Stomach smooth muscle (tissue), 2 donors: ENCODE measurements around the gene ZFHX3.
A peak's percentile ranks its signal among the peaks of the same experiment; 100 is the strongest.
"Not testable (repeated sequence)": the region's sequence is repeated elsewhere in the genome, so short reads cannot be mapped to it uniquely, and the experiment has no call there.

Source experiments
- H3K27ac ChIP-seq: one replicate; pipeline ENCODE4 v1.7.0; 2013; ENCODE audit warnings: mild to moderate bottlenecking, low read length, inconsistent platforms
- H3K27me3 ChIP-seq, 2 donors: one replicate each; pipeline ENCODE4 v1.7.0; 2013; ENCODE audit warnings: low read length in 2 of 2; ENCODE audit not compliant: insufficient read depth in 2 of 2, control insufficient read depth in 1 of 2
- H3K36me3 ChIP-seq, 2 donors: one replicate each; pipeline ENCODE4 v1.7.0; 2013; ENCODE audit warnings: low read length in 2 of 2; ENCODE audit not compliant: control insufficient read depth in 2 of 2, insufficient read depth in 2 of 2
- H3K4me1 ChIP-seq: one replicate; pipeline ENCODE4 v1.7.0; 2013; ENCODE audit warnings: low read length; ENCODE audit not compliant: control insufficient read depth, insufficient read depth
- H3K4me3 ChIP-seq, 2 donors: one replicate each; pipeline ENCODE4 v1.7.0; 2013; ENCODE audit warnings: low read length in 2 of 2
- H3K9ac ChIP-seq, 2 donors: one replicate each; pipeline ENCODE4 v1.7.0; 2013; ENCODE audit warnings: low read length in 2 of 2, mild to moderate bottlenecking in 1 of 2
- H3K9me3 ChIP-seq, 2 donors: one replicate each; pipeline ENCODE4 v1.7.0; 2013; ENCODE audit warnings: low read length in 2 of 2; ENCODE audit not compliant: control insufficient read depth in 2 of 2
- donor health status: healthy.
- donor health status: Pancreatic carcinoma.

ZFHX3 gene

DNA sequence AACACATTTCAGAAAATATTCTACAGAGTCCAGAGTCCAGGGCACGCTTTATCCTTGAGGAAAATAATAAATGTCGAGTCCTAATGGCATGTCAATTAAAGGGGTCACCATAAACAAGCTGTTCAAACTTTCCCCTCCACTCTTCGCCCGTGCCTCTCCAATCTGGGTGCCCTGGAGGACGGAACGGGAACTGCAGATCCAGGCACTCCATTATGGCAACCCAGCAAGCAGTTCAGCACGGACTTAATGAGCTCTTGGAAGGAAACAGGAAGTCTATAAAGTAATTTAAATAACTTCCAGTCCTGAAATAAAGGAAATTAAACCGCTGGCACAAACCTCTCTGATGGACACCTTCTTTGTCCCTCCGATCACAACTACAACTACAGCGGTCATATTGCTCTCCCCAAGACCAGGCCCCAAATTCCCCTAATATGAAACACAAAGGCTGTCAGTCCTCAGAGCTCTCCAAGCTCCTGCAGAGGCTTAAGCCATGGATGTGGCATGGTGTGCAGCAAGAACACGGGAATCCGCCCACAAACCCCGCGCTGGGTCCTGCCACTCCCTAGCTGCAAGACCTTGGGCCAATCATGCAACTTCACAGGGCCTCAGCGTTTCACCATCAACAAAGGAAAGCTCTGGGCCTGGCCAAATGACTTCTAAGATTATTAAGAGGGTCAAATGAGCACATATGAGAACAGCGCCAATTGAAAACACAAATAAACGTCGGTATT is 52.6 kb downstream of the ZFHX3 start:
- no peaks in the 10 kb centered on the region for H3K27me3 ChIP-seq
- no peaks in the 10 kb centered on the region for H3K36me3 ChIP-seq
- peaks cover 32% of the 10 kb centered on the region for H3K4me1 ChIP-seq
- H3K9ac ChIP-seq = no peak overlapping the region
- H3K9me3 ChIP-seq = no peaks in the 10 kb centered on the region
- H3K27ac ChIP-seq = no peak overlapping the region
- no peak overlapping the region for H3K4me3 ChIP-seq

DNA sequence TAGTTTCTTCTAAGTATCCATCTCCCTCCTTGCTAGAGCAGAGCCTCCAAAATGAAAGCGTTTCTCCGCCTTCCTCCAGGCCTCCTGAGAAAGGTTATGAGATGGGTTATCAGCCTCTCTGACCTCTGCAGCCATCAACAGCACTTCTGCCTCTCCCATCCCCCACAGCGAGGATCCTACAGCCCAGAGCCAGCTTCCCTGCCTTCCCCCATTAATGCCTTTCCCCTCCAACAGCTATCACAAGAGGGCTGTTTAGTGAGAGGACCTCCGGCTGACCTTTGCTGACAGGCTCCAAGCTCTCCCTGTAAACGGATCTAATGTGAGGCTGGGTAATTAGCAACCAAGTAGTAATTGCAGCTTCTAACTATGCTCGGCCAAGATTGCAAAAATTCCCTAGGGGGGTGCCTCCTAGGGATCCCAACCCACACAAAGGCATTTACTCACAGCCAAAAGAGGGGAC is 55.8 kb downstream of the ZFHX3 start:
- Histone ChIP-seq H3K4me3 (no peak overlapping the region), H3K4me1 (peaks cover 52% of the 10 kb centered on the region), H3K9me3 (no peaks in the 10 kb centered on the region), H3K27me3 (no peaks in the 10 kb centered on the region), H3K36me3 (no peaks in the 10 kb centered on the region), H3K27ac (no peak overlapping the region), H3K9ac (no peak overlapping the region)

DNA sequence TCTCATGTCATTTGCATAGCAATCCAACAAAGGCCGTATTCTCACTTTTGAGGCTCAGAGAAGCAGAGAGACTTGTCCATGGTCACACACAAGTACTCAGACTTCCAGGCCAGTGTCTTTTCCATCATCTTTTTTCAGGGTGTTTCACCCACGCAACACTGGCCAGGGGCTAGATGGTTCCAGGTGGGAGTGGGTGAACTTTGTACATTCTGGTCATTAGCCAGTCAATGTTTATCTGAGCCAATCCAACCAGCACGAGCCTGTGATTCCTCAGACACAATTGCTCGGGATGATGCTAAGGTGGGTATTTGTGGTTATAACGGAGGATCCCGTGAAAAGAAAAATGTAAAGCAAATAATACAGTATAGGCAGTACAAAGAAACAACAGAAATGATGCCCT is 56.3 kb downstream of the ZFHX3 start:
- Histone ChIP-seq H3K27me3 (no peaks in the 10 kb centered on the region), H3K36me3 (no peaks in the 10 kb centered on the region), H3K9me3 (no peaks in the 10 kb centered on the region), H3K9ac (no peak overlapping the region), H3K4me3 (no peak overlapping the region), H3K4me1 (peaks cover 54% of the 10 kb centered on the region), H3K27ac (no peak overlapping the region)

DNA sequence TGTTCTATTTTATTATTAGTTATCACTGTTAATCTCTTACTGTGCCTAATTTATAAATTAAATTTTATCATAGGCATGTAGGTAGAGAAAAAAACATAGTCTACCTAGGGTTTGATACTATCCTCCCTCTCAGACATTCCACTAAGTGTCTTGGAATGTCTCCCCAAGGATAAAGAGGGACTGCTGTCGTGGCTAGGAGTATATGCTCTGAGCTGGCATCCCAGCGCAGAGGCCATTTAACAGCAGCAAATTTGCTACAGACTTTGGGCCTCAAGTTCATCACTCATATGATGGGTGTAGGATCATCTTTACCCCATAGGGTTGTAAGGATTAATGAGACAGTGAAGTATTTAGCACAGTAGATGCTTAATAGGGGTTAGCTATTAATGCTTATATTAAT is 56.7 kb downstream of the ZFHX3 start:
- Histone ChIP-seq H3K36me3 (no peaks in the 10 kb centered on the region), H3K27me3 (no peaks in the 10 kb centered on the region), H3K27ac (no peak overlapping the region), H3K4me3 (no peak overlapping the region), H3K4me1 (peaks cover 54% of the 10 kb centered on the region), H3K9ac (no peak overlapping the region), H3K9me3 (no peaks in the 10 kb centered on the region)

DNA sequence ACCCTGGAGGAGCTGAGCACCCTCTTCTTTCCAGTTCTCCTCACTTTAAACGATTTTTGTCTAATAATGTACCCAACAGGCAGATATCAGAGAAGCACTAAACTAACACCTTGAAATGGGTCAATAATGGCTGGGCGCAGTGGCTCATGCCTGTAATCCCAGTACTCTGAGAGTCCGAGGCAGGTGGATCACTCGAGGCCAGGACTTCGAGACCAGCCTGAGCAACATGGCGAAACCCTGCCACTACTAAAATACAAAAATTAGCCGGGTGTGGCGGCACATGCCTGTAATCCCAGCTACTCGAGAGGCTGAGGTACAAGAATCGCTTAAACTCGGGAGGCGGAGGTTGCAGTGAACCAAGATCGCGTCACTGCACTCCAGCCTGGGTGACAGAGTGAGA is 57.4 kb downstream of the ZFHX3 start:
- Histone ChIP-seq H3K4me1 (peaks cover 60% of the 10 kb centered on the region), H3K9ac (peak overlapping the region; percentile 59 to 64), H3K27me3 (no peaks in the 10 kb centered on the region), H3K27ac (peak overlapping the region; percentile 76), H3K4me3 (peak overlapping the region in 1 of 2 donors; percentile 60), H3K36me3 (no peaks in the 10 kb centered on the region), H3K9me3 (no peaks in the 10 kb centered on the region)

- Histone ChIP-seq H3K4me1 (peaks cover 67% of the 10 kb centered on the region), H3K27me3 (no peaks in the 10 kb centered on the region), H3K36me3 (no peaks in the 10 kb centered on the region), H3K4me3 (peak overlapping the region; percentile 39 to 60), H3K9ac (peak overlapping the region; percentile 59 to 64), H3K9me3 (no peaks in the 10 kb centered on the region), H3K27ac (peak overlapping the region; percentile 76)
These were observed 58.1 kb downstream of the ZFHX3 start for GRCh38 chr16:72989579-72990551.

DNA sequence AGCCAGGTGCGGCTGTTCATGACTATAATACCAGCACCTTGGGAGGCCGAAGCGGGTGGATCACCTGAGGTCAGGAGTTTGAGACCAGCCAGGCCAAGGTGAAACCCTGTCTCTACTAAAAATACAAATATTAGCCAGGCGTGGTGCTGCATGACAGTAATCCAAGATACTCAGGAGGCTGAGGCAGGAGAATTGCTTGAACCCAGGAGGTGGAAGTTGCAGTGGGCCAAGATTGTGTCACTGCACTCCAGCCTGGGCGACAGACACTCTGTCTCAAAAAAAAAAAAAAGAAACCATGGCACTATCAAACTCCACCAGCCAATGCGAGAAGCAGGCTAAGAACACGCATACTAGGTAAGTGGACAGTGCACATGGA is 58.7 kb downstream of the ZFHX3 start:
- not testable (repeated sequence) for H3K4me3 ChIP-seq, H3K36me3 ChIP-seq, H3K9ac ChIP-seq, H3K27me3 ChIP-seq, H3K9me3 ChIP-seq
- Histone ChIP-seq H3K27ac (peak overlapping the region; percentile 76), H3K4me1 (peaks cover 71% of the 10 kb centered on the region)

DNA sequence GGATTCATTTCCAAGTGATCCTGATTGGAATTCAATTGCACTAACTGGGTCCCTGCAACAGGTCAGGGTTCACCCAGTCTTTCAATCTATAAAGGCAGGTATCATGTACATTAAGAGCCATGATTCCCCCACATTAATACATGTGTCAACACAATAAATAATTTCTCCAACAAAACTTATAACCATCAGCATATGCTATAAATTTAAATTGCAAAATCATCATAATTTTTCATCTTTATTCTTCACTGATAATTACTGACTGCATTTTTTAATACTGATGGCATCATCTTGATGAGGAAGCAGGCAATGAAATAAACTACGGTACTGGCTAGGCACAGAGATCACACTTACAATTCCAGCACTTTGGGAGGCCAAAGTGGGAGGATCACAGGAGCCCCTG is 59.4 kb downstream of the ZFHX3 start:
- no peaks in the 10 kb centered on the region for H3K36me3 ChIP-seq
- no peaks in the 10 kb centered on the region for H3K9me3 ChIP-seq
- H3K27ac ChIP-seq = peak overlapping the region; percentile 76
- H3K9ac ChIP-seq = no peak overlapping the region
- peaks cover 76% of the 10 kb centered on the region for H3K4me1 ChIP-seq
- H3K4me3 ChIP-seq = no peak overlapping the region
- no peaks in the 10 kb centered on the region for H3K27me3 ChIP-seq

- no peak overlapping the region for H3K9ac ChIP-seq
- H3K4me3 ChIP-seq = no peak overlapping the region
- no peaks in the 10 kb centered on the region for H3K9me3 ChIP-seq
- no peak overlapping the region for H3K27ac ChIP-seq
- peaks cover 0 to 2% of the 10 kb centered on the region in 2 donors for H3K36me3 ChIP-seq
- H3K27me3 ChIP-seq = no peaks in the 10 kb centered on the region
- H3K4me1 ChIP-seq = peaks cover 75% of the 10 kb centered on the region
These were observed 60.4 kb downstream of the ZFHX3 start for GRCh38 chr16:72987480-72987901.

GRCh38 chr16:72985995-72986394 is 61.9 kb downstream of the ZFHX3 start:
- H3K27me3 ChIP-seq = no peaks in the 10 kb centered on the region
- peak overlapping the region in 1 of 2 donors; percentile 55 for H3K9ac ChIP-seq
- peak overlapping the region; percentile 64 for H3K27ac ChIP-seq
- peaks cover 66% of the 10 kb centered on the region for H3K4me1 ChIP-seq
- H3K9me3 ChIP-seq = no peaks in the 10 kb centered on the region
- peak overlapping the region in 1 of 2 donors; percentile 8 for H3K4me3 ChIP-seq
- H3K36me3 ChIP-seq = peaks cover 0 to 2% of the 10 kb centered on the region in 2 donors
